Parathyroid adenoma (tissue), 2 donors: ENCODE results near the gene PDS5A.
"Not testable (repeated sequence)": the region's sequence is repeated elsewhere in the genome, so short reads cannot be mapped to it uniquely, and the experiment has no call there.

Experiments used
- H2AFZ ChIP-seq: fragments of 300-600 bp; sonication (generic); one replicate; pipeline ENCODE4 v1.7.0; 2017; ENCODE audit warnings: antibody characterized with exemption, mild to moderate bottlenecking
- H3K27ac ChIP-seq: fragments of 300-600 bp; sonication (generic); one replicate; pipeline ENCODE4 v1.7.0; 2017
- H3K27me3 ChIP-seq: fragments of 300-600 bp; sonication (generic); one replicate; pipeline ENCODE4 v1.7.0; 2017; ENCODE audit warnings: low read length; ENCODE audit not compliant: control insufficient read depth, insufficient read depth
- H3K36me3 ChIP-seq: fragments of 300-600 bp; sonication (generic); one replicate; pipeline ENCODE4 v1.7.0; 2017; ENCODE audit warnings: low read length; ENCODE audit not compliant: control insufficient read depth, insufficient read depth
- H3K4me1 ChIP-seq: fragments of 300-600 bp; sonication (generic); one replicate; pipeline ENCODE4 v1.7.0; 2017; ENCODE audit warnings: control low read depth
- H3K4me2 ChIP-seq: fragments of 300-600 bp; sonication (generic); one replicate; pipeline ENCODE4 v1.7.0; 2017; ENCODE audit warnings: low read length
- H3K4me3 ChIP-seq: fragments of 300-600 bp; sonication (generic); one replicate; pipeline ENCODE4 v1.7.0; 2017; ENCODE audit warnings: low read depth, low read length
- H3K79me2 ChIP-seq: fragments of 300-600 bp; sonication (generic); one replicate; pipeline ENCODE4 v1.7.0; 2017; ENCODE audit warnings: control low read depth
- H3K9ac ChIP-seq: fragments of 300-600 bp; sonication (generic); one replicate; pipeline ENCODE4 v1.7.0; 2017; ENCODE audit warnings: mild to moderate bottlenecking
- H3K9me3 ChIP-seq: fragments of 300-600 bp; sonication (generic); one replicate; pipeline ENCODE4 v1.7.0; 2017; ENCODE audit warnings: low read length; ENCODE audit not compliant: control insufficient read depth
- CTCF ChIP-seq: fragments of 300-600 bp; sonication (generic); IDR thresholded peaks from one replicate; pipeline ENCODE4 v1.7.0; 2017; ENCODE audit warnings: antibody characterized with exemption, mild to moderate bottlenecking
- donor health status: primary hyperparathyroidism.

PDS5A gene

GRCh38 chr4:39820186-39820585 lies 157.5 kb downstream of the PDS5A start:
- H3K9me3 ChIP-seq, result no peaks in the 10 kb centered on the region
- no peaks in the 10 kb centered on the region for H3K27me3 ChIP-seq
- H2AFZ ChIP-seq, result no peak overlapping the region
- TF ChIP-seq CTCF, result no peak
- H3K4me3 ChIP-seq, result no peak overlapping the region
- H3K36me3 ChIP-seq, result no peaks in the 10 kb centered on the region
- no peak overlapping the region for H3K27ac ChIP-seq
- H3K9ac ChIP-seq, result no peak overlapping the region
- no peak overlapping the region for H3K4me2 ChIP-seq
- no peaks in the 10 kb centered on the region for H3K4me1 ChIP-seq
- no peaks in the 10 kb centered on the region for H3K79me2 ChIP-seq

- no peak overlapping the region for H3K27ac ChIP-seq
- H3K27me3 ChIP-seq, result no peaks in the 10 kb centered on the region
- no peak for TF ChIP-seq CTCF
- H3K4me2 ChIP-seq, result no peak overlapping the region
- H3K4me3 ChIP-seq, result no peak overlapping the region
- H3K4me1 ChIP-seq, result no peaks in the 10 kb centered on the region
- no peak overlapping the region for H2AFZ ChIP-seq
- no peaks in the 10 kb centered on the region for H3K79me2 ChIP-seq
- H3K9ac ChIP-seq, result no peak overlapping the region
- H3K9me3 ChIP-seq, result no peaks in the 10 kb centered on the region
- H3K36me3 ChIP-seq, result no peaks in the 10 kb centered on the region
Observed at GRCh38 chr4:39818646-39819045, 159.1 kb downstream of the PDS5A start.

GRCh38 chr4:39814403-39815185 lies 163.1 kb downstream of the PDS5A start:
- H3K4me3 ChIP-seq, result no peak overlapping the region
- no peak overlapping the region for H3K4me2 ChIP-seq
- no peaks in the 10 kb centered on the region for H3K9me3 ChIP-seq
- no peaks in the 10 kb centered on the region for H3K36me3 ChIP-seq
- no peak overlapping the region for H3K27ac ChIP-seq
- no peak overlapping the region for H2AFZ ChIP-seq
- H3K27me3 ChIP-seq, result no peaks in the 10 kb centered on the region
- H3K9ac ChIP-seq, result no peak overlapping the region
- no peak for TF ChIP-seq CTCF
- no peaks in the 10 kb centered on the region for H3K79me2 ChIP-seq
- no peaks in the 10 kb centered on the region for H3K4me1 ChIP-seq

GRCh38 chr4:39813761-39814160 lies 163.9 kb downstream of the PDS5A start:
- H3K36me3 ChIP-seq, H3K4me3 ChIP-seq, H3K9me3 ChIP-seq, H3K9ac ChIP-seq, H3K4me1 ChIP-seq, H3K27me3 ChIP-seq, H3K79me2 ChIP-seq, H3K4me2 ChIP-seq, H3K27ac ChIP-seq, H2AFZ ChIP-seq: not testable (repeated sequence)

GRCh38 chr4:39813033-39813432 lies 164.7 kb downstream of the PDS5A start:
- H2AFZ ChIP-seq, H3K36me3 ChIP-seq, H3K9me3 ChIP-seq, H3K27me3 ChIP-seq, H3K79me2 ChIP-seq, H3K4me3 ChIP-seq, H3K4me1 ChIP-seq, H3K27ac ChIP-seq, H3K4me2 ChIP-seq, H3K9ac ChIP-seq: not testable (repeated sequence)

- Histone ChIP-seq H3K79me2 (no peaks in the 10 kb centered on the region), H3K9me3 (no peaks in the 10 kb centered on the region), H3K36me3 (no peaks in the 10 kb centered on the region), H2AFZ (no peak overlapping the region), H3K27me3 (no peaks in the 10 kb centered on the region), H3K4me3 (no peak overlapping the region), H3K27ac (no peak overlapping the region), H3K4me1 (no peaks in the 10 kb centered on the region), H3K4me2 (no peak overlapping the region), H3K9ac (no peak overlapping the region)
- no peak for TF ChIP-seq CTCF
Observed at GRCh38 chr4:39812500-39812899, 165.2 kb downstream of the PDS5A start.
